Fibroblast of skin of right quadriceps (primary cell): Measurements from ENCODE around the gene PSEN1.

Source experiments
- DNase-seq: peaks from one replicate; pipeline ENCODE4 v3.0.0-alpha.2; 2013

Gene PSEN1

DNA sequence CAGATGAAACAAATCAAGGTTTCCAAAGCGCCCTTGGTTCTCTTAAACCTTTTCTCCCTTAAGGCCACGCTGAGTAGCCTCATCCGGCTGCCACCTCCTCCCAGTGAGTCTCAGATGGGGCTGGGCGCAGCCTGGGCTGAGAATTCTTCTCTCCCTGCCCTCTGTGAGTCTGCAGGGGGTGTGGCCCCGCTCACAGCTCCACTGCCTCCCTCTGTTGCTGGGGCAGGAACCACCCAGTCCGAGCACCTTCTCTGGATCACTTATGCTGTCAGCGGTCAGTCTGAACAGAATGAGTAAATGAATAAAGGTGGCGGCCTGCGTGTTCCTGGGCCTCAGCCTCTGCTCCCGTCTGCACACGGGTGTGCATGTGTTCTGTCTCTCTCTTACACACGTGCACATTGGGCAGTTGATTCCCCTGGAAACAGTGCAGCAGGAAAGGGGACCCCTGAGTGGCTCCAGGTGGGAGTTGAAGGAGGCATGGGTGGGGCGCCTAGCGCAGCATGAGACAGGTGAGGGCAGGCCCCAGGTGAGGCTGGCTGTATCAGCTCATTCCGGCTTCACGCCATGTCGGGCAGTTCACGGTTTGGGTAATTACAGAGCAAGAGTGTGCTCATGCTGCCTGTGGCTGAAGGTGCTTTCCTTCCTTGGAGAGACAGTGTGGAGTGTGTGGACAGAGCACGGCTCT lies 105.3 kb downstream of the PSEN1 start:
- DNase-seq, result no peak

GRCh38 chr14:73242357-73242901 lies 106.1 kb downstream of the PSEN1 start:
- no peak for DNase-seq

- DNase-seq, result no peak
Measured at GRCh38 chr14:73243341-73243740, 107.0 kb downstream of the PSEN1 start.

DNA sequence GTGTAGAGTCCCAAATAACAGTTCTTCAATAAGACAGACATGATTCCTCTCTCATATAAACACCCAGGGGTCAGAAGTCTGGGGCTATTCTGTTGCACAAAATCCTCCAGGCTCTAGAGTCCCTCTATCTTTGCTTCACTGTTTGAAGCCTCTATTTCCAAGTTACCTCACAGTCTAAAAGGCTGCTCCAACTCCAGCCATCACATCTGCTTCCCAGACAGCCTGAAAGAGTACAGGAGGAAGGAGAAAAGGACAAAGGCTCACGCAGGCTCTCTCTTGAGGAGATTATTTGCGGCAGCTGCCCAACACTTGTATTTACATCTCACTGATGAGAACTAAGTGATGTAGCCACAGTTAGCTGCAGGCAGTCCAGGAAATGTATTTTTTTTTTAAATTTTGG lies 107.4 kb downstream of the PSEN1 start:
- DNase-seq, result no peak

- no peak for DNase-seq
Measured at GRCh38 chr14:73244541-73245290, 108.4 kb downstream of the PSEN1 start.

DNA sequence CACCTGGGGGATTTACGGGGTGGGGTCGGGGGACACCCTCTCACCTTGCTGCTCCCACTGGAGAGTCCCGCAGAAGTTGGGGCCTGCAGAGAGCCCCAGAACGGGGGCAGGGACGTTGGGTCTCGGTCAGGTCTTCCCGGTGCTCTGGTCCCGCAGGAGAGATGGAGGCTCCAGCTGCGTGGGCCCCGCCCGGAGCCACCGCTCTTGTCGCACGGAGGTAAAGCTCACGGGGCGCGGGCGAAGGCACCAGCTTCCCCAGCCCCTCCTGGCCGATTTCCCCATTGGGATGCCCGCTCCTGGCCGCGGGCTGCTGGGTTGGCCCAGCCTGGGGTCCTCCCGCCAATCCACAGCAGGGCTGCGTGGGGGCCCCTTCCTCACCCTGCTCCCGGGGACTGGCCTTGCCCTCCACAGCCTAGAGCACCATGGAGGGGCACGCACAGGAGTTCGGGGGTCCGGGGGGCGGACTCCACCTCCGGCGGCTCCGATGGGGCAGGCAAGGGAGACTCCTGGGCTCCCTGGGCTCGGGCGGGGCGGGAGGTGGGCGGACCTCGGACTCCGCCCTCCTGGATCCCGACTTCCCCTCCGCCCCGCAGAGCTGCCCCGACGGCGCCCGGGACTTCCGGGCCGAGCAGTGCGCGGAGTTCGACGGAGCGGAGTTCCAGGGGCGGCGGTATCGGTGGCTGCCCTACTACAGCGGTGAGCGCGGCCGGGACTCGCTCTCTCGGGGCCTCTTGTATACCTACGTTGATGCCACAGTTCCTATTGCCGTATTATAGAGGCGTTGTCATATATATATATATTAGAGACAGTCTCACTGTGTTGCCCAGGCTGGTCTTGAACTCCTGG lies 109.4 kb downstream of the PSEN1 start:
- DNase-seq, result peak; percentile 28

GRCh38 chr14:73246387-73247150 lies 110.3 kb downstream of the PSEN1 start:
- no peak for DNase-seq

GRCh38 chr14:73248108-73248868 lies 112.0 kb downstream of the PSEN1 start:
- no peak for DNase-seq

DNA sequence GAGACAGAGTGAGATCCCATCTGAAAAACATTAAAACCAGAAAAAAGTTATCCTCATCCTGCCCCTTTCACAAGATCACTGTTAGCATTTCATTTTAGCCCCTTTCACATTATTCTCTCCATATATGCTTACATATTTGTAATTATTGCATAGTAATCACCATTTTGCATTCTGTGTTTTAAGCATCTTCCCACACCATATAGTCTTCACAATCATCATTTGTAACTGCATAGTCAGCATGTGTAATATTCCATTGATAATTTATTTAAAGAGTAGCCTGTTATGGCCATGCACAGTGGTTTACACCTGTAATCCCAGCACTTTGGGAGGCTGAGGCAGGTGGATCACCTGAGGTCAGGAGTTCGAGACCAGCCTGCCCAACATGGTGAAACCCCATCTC lies 112.8 kb downstream of the PSEN1 start:
- no peak for DNase-seq

GRCh38 chr14:73249564-73250316 lies 113.4 kb downstream of the PSEN1 start:
- DNase-seq, result no peak

- no peak for DNase-seq
Measured at GRCh38 chr14:73250317-73250713, 114.0 kb downstream of the PSEN1 start.

DNA sequence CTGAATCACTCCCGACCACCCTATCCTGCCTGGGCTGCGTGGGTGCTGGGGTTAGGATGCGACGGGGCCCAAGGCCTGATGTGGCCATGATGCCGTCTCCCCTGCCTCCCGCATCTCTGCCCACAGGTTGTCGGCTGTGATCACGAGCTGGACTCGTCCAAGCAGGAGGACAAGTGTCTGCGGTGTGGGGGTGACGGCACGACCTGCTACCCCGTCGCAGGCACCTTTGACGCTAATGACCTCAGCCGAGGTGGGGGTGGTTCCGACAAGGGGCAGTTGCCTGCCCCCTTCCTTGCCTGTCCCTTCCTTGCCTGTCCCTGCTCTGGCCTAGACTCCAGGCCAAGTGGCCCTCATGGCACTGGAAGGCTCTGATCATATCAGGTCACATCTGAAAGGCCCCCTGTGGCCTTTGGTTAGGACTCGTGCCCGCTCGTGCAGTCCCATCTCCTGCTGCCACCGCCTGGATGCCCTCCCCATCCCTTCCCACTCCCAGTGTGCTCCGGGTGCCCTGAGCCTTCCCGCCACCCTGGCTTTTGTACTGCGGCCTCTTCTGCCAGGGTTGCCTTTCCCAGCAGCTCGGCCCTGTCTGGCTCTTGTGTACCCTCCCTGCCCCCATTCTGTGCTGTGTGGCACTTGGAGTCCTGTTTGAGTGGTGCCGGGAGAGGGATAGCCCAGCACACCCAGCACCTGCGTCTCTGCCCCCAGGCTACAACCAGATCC lies 114.6 kb downstream of the PSEN1 start:
- no peak for DNase-seq

- DNase-seq, result no peak
Measured at GRCh38 chr14:73251516-73252215, 115.4 kb downstream of the PSEN1 start.

DNA sequence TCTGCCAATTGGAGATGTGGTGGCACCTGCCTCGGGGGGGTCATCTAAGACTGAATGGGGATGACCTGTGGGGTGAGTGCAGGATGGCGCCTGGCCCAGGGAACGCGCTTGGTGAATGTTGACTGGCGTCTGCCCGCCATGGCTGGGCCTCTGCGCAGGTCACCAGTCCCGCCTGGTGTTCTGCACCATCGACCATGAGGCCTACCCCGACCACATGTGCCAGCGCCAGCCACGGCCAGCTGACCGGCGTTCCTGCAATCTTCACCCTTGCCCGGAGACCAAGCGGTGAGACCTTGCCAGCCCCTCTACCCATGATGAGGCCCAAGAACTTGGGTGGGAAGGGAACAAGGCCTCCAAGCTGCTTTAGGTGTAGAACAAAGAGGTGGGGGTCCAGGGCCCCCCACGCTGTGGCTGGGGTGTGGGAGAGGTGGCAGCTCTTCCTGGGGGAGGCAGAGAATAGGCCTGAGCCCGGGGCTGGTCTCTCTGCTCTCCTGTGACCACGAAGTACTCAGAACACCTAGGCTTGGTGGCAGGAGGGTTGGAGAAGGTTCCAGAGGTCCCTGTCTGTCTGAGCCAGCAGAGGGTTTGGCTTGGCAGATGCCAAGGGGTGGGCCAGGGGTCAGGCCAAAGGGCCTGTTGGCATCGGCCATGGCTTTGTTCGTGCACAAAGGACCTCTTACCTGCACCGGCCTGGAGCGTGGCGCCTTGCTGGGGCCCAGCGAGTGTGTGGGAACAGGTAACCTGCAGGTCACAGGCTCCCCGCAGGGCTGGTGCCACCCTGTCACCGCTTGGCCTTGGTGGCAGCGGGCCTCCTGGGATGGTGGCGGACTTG lies 116.4 kb downstream of the PSEN1 start:
- DNase-seq, result no peak

DNA sequence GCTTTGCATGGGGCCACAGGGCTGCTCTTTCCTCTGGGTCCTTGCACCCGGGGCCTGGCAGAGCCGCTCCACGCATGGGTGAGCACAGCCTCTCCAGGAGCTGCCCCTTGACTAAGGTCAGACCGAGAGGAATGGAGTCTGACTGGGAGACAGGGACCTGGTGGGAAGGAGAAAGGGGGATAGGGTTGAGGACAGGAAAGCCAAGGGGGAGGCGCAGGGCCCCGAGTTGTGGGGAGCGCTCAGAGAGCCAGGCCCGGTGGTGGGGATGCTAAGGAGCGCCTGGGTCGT lies 117.0 kb downstream of the PSEN1 start:
- no peak for DNase-seq

- no peak for DNase-seq
Measured at GRCh38 chr14:73253721-73254120, 117.4 kb downstream of the PSEN1 start.

GRCh38 chr14:73254247-73255004 lies 118.1 kb downstream of the PSEN1 start:
- no peak for DNase-seq

DNA sequence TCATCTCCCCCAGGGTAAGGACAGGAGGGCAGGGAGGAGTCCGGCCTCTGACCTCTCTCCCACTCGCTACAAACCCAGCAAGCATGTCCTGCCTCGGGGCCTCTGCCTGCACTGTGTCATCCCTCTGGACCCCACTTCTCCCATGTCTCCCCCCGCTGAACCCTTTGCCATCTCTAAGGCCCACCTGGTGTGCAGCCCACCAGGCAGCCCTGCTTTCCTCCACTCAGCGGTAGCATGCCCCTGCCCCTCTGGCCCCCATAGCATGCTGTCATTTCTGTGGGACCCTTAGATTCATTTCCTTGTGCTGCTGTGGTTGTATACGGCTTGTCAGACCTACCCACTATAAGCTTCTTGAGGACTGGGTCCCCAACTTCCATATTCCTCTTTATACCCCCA lies 118.7 kb downstream of the PSEN1 start:
- DNase-seq, result no peak
